ENCODE data around the gene MYO1A. TPM values are rescaled to one million over a fixed set of nuclear protein-coding genes. Genes with fewer than 3 reads are reported as not detected.
A peak's percentile ranks its signal among the peaks of the same experiment; 100 is the strongest.

The MYO1A gene
- total RNA-seq, 1 experiment from 2014 or later, result 1.1 TPM

DNA sequence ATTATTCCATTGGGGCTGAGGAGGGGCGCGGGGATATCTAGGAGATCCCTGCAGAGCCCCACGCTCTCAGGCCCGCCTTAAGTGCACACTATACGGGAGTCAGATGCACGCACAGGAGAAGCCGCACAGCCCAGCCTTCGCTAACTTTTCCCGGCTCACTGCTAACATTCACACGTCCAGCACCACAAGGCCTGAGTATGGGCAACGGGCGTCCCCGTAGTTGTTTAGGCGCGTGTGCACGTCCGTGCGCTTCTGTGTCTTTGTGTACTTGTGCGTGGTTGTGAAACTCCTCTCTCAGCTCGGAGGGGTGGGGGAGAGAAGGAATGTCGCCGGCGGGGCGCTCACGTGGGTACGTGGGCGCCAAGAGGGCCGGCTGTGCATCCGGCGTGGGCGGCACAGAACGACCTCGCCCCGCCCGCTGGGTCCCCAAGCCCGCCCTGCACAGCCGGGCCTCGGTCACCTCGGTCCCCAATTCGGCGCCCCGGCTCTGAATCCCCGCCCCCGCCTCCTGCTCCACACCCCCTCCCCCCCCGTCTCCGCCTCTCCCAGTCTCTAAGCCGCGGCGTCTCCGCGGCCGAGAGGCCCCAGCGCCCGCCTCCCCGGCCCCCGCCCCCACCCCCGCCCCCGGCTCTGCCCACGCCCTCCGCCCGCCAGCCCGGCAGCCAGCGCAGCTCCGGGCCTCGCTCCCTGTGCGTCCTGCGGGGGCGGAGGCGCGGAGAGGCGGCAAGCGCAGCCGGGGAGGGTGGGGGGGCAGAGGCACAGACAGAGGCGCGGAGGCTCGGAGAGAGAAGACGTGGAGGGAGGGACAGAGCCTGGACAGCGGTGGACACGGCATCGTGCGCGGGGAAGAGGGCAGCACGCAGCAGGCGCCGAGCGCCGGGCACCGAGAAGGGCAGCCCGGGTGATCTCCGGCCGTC lies 38.7 kb upstream of the MYO1A start, which contains the start of gene NAB2:
Gene NAB2 (plus strand): TSS at position 761 of the 917 bp plus-strand sequence. CDS start 158 bp downstream, outside the sequence.
- Histone ChIP-seq H3K27ac (ENCODE audit: low read depth, low read length, poor library complexity, severe bottlenecking) (peak within 1 kb of the TSS; percentile 100), H3K4me3 (ENCODE audit: low read depth, low read length, poor library complexity, severe bottlenecking) (peak within 1 kb of the TSS; percentile 93), H3K36me3 (ENCODE audit: insufficient read depth, low read length, poor library complexity, severe bottlenecking) (peaks cover 32% of the 10 kb centered on the region), H3K9me3 (ENCODE audit: low read depth, low read length, poor library complexity, severe bottlenecking) (no peaks in the 10 kb centered on the region), H3K4me1 (ENCODE audit: insufficient read depth, low read length, poor library complexity, severe bottlenecking) (peaks cover 51% of the 10 kb centered on the region), H3K27me3 (replicated peaks; ENCODE audit: insufficient read depth, low read depth, low read length, poor library complexity) (no peaks in the 10 kb centered on the region)
- intact Hi-C loops (cut with micrococcal nuclease; ENCODE audit: unreplicated experiment), result no loop called here
- DNase-seq (ENCODE audit: low spot score), result peak; percentile 98
- TF ChIP-seq, protein P1, sequence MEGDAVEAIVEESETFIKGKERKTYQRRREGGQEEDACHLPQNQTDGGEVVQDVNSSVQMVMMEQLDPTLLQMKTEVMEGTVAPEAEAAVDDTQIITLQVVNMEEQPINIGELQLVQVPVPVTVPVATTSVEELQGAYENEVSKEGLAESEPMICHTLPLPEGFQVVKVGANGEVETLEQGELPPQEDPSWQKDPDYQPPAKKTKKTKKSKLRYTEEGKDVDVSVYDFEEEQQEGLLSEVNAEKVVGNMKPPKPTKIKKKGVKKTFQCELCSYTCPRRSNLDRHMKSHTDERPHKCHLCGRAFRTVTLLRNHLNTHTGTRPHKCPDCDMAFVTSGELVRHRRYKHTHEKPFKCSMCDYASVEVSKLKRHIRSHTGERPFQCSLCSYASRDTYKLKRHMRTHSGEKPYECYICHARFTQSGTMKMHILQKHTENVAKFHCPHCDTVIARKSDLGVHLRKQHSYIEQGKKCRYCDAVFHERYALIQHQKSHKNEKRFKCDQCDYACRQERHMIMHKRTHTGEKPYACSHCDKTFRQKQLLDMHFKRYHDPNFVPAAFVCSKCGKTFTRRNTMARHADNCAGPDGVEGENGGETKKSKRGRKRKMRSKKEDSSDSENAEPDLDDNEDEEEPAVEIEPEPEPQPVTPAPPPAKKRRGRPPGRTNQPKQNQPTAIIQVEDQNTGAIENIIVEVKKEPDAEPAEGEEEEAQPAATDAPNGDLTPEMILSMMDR (conservative IDR thresholded peaks at IDR 0.05; ENCODE audit: low read depth, low read length), result no peak
- no peak for TF ChIP-seq EZH2 (IDR thresholded peaks at IDR 0.05; ENCODE audit: borderline replicate concordance, low read depth, low read length, poor library complexity, severe bottlenecking)
- POLR2A ChIA-PET (ENCODE audit: low non-redundant PET), result interaction anchor here (0.6 to 1.0 kb wide), 5 partner anchors 10 to 1244 kb away, joined by 3 to 11 read pairs (median 9); partner anchors contain the start of genes NEMP1 and STAT6
- CTCF ChIA-PET, result interaction anchor here (2.1 kb wide), 1 partner anchor 23 kb away, joined by 15 read pairs; no protein-coding TSS in a partner anchor
- BruUV-seq (replicated peaks), result no TSS peak

DNA sequence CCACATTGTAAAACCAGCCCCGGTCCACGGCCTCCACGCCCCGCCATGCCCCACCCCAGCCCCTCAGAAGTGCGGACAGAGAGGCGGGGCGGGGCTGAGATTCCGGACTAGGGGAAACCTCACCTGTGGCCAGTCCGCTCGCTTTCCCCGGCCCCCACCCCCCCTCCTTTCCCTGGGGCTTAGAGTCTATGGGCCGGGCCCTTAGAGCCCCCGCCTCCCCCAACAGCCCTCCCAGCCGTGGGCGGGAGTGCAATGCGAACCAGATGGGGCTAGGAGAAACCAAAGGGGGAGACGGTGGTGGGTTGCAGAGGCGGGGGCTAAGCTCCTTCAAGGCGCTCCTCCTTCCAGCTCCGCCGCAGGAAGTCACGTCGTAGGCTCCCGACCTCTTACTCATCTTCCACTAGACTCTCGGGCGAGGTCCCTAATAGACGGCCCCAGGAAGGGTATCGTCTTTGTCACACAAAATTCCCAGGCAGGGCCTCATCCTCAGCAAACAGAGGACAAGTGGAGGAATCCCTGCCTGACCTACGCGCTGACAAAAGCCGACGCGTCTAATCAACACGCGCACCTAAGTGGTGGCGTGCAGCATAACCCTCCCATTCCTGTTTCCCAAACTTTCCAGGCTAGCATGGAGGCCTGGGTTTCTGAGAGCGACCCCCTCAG lies 37.9 kb upstream of the MYO1A start:
- TF ChIP-seq, protein P1 (conservative IDR thresholded peaks at IDR 0.05; ENCODE audit: low read depth, low read length), result no peak
- no peak for TF ChIP-seq EZH2 (IDR thresholded peaks at IDR 0.05; ENCODE audit: borderline replicate concordance, low read depth, low read length, poor library complexity, severe bottlenecking)
- BruUV-seq (replicated peaks), result TSS peak; percentile 75
- intact Hi-C loops (cut with micrococcal nuclease; ENCODE audit: unreplicated experiment), result loop anchor here (1.0 kb wide), 1 partner anchor 9 kb away; no protein-coding TSS in a partner anchor
- peak overlapping the region; percentile 63 for H3K4me3 ChIP-seq (ENCODE audit: low read depth, low read length, poor library complexity, severe bottlenecking)
- DNase-seq (ENCODE audit: low spot score), result peak; percentile 99
- H3K4me1 ChIP-seq (ENCODE audit: insufficient read depth, low read length, poor library complexity, severe bottlenecking), result peaks cover 43% of the 10 kb centered on the region
- CTCF ChIA-PET, result no interaction called here
- H3K27ac ChIP-seq (ENCODE audit: low read depth, low read length, poor library complexity, severe bottlenecking), result peak overlapping the region; percentile 100
- H3K9me3 ChIP-seq (ENCODE audit: low read depth, low read length, poor library complexity, severe bottlenecking), result no peaks in the 10 kb centered on the region
- peaks cover 24% of the 10 kb centered on the region for H3K36me3 ChIP-seq (ENCODE audit: insufficient read depth, low read length, poor library complexity, severe bottlenecking)
- POLR2A ChIA-PET (ENCODE audit: low non-redundant PET), result interaction anchor here (0.5 to 1.0 kb wide), 5 partner anchors 9 to 1244 kb away, joined by 3 to 11 read pairs (median 8); partner anchors contain the start of genes NEMP1 and STAT6
- H3K27me3 ChIP-seq (replicated peaks; ENCODE audit: insufficient read depth, low read depth, low read length, poor library complexity), result no peaks in the 10 kb centered on the region

DNA sequence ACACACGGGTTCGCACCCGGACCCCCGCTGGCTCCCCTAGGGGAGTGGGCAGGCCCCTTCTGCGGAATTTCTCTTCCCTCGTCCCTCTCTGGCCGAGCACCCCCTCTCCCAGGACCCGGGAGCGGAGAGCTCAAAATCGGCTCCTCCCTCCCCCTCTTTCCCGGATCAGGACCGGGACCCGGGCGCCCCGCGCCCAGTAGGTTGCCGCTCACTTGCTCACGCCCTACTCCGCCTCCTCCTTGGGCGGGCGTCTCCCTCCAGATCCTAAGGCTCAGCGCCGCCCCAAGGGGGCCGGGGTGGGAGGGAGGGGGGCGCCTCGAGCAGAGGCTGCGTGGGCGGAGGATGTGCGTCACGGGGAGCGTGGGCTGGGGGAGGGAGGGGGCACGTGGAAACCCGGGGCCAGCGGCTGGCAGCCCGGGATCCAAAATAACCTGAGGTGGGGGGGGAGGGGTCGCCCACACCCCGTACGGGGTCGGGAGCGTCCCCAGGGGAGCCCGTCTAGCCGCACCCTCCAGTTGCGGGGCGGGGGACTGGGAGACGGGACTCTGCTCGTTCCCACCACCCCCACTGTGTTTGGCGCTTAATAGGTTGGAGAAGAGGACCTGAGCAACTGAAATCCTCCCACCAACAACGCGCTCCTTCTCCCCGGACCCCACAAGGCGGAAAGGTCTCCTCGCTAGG lies 37.2 kb upstream of the MYO1A start:
- no TSS peak for BruUV-seq (replicated peaks)
- peak; percentile 98 for DNase-seq (ENCODE audit: low spot score)
- intact Hi-C loops (cut with micrococcal nuclease; ENCODE audit: unreplicated experiment), result loop anchor here (1.0 kb wide), 1 partner anchor 8 kb away; no protein-coding TSS in a partner anchor
- Histone ChIP-seq H3K9me3 (ENCODE audit: low read depth, low read length, poor library complexity, severe bottlenecking) (no peaks in the 10 kb centered on the region), H3K27me3 (replicated peaks; ENCODE audit: insufficient read depth, low read depth, low read length, poor library complexity) (no peaks in the 10 kb centered on the region), H3K36me3 (ENCODE audit: insufficient read depth, low read length, poor library complexity, severe bottlenecking) (peaks cover 17% of the 10 kb centered on the region), H3K4me1 (ENCODE audit: insufficient read depth, low read length, poor library complexity, severe bottlenecking) (peaks cover 36% of the 10 kb centered on the region), H3K27ac (ENCODE audit: low read depth, low read length, poor library complexity, severe bottlenecking) (peak overlapping the region; percentile 100), H3K4me3 (ENCODE audit: low read depth, low read length, poor library complexity, severe bottlenecking) (peak overlapping the region; percentile 63)
- ChIA-PET POLR2A (ENCODE audit: low non-redundant PET) (interaction anchor here (0.5 to 1.0 kb wide), 5 partner anchors 8 to 458 kb away, joined by 3 to 11 read pairs (median 4); partner anchors contain the start of genes NEMP1 and STAT6), CTCF (interaction anchor here (1.1 kb wide), 1 partner anchor 25 kb away, joined by 4 read pairs; the partner anchor contains the start of gene STAT6)
- TF ChIP-seq, protein P1 (conservative IDR thresholded peaks at IDR 0.05; ENCODE audit: low read depth, low read length), result no peak
- TF ChIP-seq EZH2 (IDR thresholded peaks at IDR 0.05; ENCODE audit: borderline replicate concordance, low read depth, low read length, poor library complexity, severe bottlenecking), result no peak
